ENCODE data around the gene DTNA.

Gene DTNA

GRCh38 chr18:34859496-34859895 is 149.4 kb downstream of the DTNA start:
- FAIRE-seq: no peak

GRCh38 chr18:34862561-34862960 is 152.5 kb downstream of the DTNA start:
- FAIRE-seq: no peak

GRCh38 chr18:34863702-34864101 is 153.6 kb downstream of the DTNA start:
- no peak for FAIRE-seq

GRCh38 chr18:34864836-34865497 is 154.9 kb downstream of the DTNA start:
- no peak for FAIRE-seq

- FAIRE-seq: no peak
These were observed 156.2 kb downstream of the DTNA start for GRCh38 chr18:34866310-34866709.

- FAIRE-seq: no peak
These were observed 156.6 kb downstream of the DTNA start for GRCh38 chr18:34866739-34867138.

GRCh38 chr18:34867520-34867919 is 157.4 kb downstream of the DTNA start:
- no peak for FAIRE-seq

GRCh38 chr18:34870555-34871310 is 160.6 kb downstream of the DTNA start:
- no peak for FAIRE-seq

GRCh38 chr18:34871435-34871834 is 161.3 kb downstream of the DTNA start:
- no peak for FAIRE-seq

- FAIRE-seq: no peak
These were observed 162.0 kb downstream of the DTNA start for GRCh38 chr18:34872066-34872465.

- no peak for FAIRE-seq
These were observed 164.0 kb downstream of the DTNA start for GRCh38 chr18:34873986-34874580.

GRCh38 chr18:34875150-34875549 is 165.1 kb downstream of the DTNA start:
- no peak for FAIRE-seq

- FAIRE-seq: no peak
These were observed 170.3 kb downstream of the DTNA start for GRCh38 chr18:34880403-34880802.

- no peak for FAIRE-seq
These were observed 171.1 kb downstream of the DTNA start for GRCh38 chr18:34880882-34881834.

GRCh38 chr18:34884436-34884835 is 174.3 kb downstream of the DTNA start:
- FAIRE-seq: no peak

- no peak for FAIRE-seq
These were observed 176.1 kb downstream of the DTNA start for GRCh38 chr18:34886177-34886576.

GRCh38 chr18:34887881-34888580 is 177.9 kb downstream of the DTNA start:
- FAIRE-seq: no peak

- FAIRE-seq: no peak
These were observed 180.5 kb downstream of the DTNA start for GRCh38 chr18:34890486-34891085.

GRCh38 chr18:34892379-34892778 is 182.3 kb downstream of the DTNA start:
- no peak for FAIRE-seq

- FAIRE-seq: no peak
These were observed 183.1 kb downstream of the DTNA start for GRCh38 chr18:34893239-34893638.

- no peak for FAIRE-seq
These were observed 191.2 kb downstream of the DTNA start for GRCh38 chr18:34901299-34901698.

GRCh38 chr18:34904994-34905393 is 194.9 kb downstream of the DTNA start:
- FAIRE-seq: no peak

Data from colon (tissue), 2 donors.